Measurements from ENCODE around the gene GZMA. TPM values are rescaled to one million over a fixed set of nuclear protein-coding genes. Genes with fewer than 3 reads are reported as not detected.
"Not testable (repeated sequence)": the region's sequence is repeated elsewhere in the genome, so short reads cannot be mapped to it uniquely, and the experiment has no call there.

Gene GZMA
- total RNA-seq, 1 donor from 2014 or later = not detected

DNA sequence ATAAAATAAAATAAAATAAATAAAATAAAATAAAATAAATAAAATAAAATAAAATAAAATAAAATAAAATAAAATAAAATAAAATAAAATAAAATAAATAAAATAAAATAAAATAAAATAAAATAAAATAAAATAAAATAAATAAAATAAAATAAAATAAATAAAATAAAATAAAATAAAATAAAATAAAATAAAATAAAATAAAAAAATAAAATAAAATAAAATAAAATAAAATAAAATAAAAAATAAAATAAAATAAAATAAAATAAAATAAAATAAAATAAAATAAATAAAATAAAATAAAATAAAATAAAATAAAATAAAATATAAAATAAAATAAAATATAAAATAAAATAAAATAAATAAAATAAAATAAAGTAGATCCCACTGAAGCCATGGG is 3.5 kb downstream of the GZMA start:
- DNase-seq (ENCODE audit: extremely low read depth, low read depth, low spot score) = not testable (repeated sequence)

DNA sequence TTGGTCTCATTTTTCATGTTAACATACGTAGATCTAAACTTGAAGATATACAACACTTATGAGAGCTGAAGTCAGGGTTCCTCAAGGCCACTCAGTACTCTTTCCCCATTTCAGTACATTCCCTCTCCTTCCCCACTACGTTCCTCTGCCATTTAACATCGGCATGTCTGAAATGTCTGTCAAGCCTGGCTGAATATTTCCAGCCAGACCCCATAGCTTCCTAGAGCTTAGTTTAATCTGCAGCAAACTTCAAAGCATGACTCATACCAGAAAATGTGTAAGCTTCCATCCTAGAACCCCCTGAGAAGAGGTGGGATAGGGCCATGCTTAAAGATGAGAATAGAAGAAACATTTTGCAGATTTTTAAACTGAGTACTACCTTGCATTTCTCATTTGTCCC is 6.2 kb downstream of the GZMA start:
- DNase-seq (ENCODE audit: extremely low read depth, low read depth, low spot score) = no peak

DNA sequence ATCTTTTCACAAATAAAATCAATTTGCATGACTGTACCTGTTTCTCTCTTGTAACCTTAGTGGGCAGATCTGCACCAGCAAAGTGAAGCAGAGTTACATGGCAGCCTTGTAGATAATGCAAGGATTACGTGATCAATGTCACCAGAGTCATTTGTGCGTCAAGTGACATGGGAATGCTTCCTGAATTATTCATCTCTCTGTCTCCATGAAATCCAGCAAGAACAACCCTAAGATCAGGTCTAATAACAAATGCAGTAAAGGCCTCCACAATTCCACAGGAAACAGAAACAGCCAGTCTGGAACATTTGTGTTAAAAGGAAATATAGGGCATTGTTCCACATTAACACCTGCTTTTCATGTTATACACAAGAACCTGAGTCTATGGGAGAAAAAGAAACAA is 7.8 kb downstream of the GZMA start:
- peak; percentile 5 for DNase-seq (ENCODE audit: extremely low read depth, low read depth, low spot score)

DNA sequence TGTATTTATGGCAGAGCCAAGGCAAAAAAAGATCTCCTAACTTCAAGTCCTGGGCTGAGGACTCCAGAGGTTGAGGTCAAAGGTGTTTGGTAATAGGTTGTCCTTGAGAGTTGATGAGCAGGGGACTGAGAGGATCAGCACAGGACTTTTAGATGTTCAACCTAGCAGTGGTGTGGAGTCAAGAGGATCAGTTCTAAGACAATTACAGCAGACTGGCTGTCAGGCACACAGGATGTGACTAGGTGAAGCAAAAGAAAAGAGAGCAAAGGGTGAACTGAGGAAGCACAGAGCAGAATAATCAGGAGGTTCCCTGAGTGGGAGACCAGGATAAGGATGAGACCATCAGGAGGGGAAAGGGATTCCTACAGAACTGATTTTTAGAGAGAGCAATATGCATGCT is 10.9 kb downstream of the GZMA start:
- no peak for DNase-seq (ENCODE audit: extremely low read depth, low read depth, low spot score)

DNA sequence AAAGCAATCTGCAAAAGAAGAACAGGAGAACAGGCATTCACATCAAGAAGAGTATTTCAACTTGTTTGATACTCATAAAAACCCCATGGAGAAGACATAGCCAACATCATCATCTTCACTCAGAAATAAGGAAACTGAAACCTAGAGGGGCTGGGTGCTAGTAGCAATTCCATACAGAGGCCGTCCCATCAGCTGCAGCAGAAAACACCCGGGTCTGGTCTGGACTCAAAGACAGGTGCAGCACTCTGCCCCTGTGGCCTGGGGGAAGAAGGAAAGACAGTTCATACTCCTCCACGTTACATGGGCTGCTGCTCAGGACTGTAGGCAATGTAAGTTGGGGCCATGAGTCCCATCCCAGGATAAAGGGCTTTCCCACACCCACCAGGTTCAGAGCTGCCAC is 11.6 kb downstream of the GZMA start:
- no peak for DNase-seq (ENCODE audit: extremely low read depth, low read depth, low spot score)

DNA sequence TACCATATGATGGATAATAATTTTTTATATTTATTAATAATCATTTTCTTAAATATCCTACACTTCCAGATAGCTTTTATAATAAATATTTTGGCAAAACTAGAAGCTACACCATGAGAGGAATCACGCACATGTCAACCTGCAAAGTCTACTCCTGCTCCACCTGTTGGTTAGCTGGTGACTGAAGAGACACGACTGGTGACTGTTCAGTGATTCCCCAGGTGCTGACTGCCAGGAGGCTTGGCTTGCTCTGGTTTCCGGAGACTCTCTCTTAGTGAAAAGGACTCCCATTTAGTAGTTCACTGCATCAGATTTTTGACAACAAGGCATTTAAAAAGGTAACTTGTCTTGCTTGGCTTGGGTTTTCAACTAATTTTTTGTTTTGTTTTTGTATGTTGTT is 20.9 kb downstream of the GZMA start:
- DNase-seq (ENCODE audit: extremely low read depth, low read depth, low spot score) = no peak

DNA sequence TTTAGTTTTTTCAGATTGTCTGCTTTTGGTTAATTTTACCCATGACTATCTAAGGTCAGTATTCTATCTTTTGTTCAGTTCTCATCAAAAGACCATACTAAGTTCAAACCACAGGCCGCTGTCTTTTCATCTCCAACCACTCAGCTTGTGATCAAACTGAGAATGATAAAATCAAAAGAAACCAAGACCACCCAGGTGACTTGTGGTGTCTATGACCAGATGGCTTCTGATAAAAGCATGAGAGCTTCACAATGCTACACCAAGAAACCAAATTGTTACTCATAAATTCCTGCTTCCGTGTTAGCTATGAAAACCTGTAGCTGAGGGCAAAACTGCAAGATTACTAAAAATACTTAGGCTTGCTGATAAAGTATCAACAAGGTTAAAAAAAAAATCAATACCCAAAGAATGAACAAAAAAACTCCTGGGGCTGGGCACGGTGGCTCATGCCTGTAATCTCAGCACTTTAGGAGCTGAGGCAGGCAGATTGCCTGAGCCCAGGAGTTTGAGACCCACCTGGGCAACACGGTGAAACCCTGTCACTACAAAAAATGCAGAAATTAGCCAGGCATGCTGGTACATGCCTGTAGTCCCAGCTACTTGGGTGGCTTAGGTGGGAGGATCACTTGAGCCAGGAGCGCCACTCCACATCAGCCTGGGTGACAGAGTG is 31.7 kb downstream of the GZMA start:
- no peak for DNase-seq (ENCODE audit: extremely low read depth, low read depth, low spot score)

DNA sequence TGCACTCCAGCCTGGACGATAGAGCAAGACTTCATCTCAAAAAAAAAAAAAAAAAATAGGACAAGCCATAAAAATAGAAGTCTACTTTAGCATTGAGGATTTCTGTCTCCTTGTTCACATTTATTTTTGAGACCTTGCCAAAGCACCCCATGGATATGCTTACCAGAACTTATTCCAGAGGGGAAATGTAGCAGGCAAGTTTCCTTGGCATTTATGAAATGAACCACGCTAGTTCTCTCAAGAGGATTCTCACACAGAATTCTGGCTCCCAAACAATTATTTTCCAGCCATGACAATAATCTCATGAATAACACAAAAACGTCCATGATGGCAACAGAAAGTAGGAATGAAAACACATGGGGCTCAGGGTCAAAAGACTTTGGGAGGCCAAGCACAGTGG is 34.1 kb downstream of the GZMA start:
- DNase-seq (ENCODE audit: extremely low read depth, low read depth, low spot score) = no peak

DNA sequence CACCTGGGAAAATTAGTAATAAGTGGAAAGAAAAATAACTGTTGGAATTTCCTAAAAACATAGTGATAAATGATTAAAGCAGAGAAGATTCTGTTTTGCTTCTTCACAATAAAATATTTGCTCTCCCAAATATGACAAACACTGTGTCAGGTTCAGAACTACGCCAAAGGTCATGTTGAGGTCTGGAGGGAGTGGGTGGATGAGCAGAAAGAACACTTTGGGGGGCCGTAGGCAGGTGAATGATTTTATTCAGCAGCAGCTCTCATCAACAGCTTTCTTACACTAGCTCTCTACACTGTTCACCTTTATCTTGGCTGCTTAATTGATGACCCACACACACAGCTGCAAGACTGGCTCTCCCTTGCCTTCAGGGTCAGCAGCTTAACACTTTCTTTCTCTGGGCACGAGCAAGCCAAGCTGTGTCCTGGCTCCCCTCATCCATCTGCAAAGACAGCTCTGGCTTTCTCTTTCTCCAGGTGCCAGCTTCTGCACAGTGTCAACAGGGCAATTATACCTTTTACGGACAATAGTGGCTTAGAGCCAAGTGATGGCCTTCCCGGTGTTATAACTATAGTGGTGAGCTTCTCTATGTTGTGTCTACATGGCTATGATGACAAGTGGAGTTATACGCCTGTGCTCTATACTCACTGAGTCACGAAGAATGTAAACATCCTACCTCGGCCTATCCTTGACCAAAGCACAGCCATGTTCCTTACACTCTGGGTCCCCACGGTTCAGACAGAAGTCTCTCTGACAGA is 38.6 kb downstream of the GZMA start:
- no peak for DNase-seq (ENCODE audit: extremely low read depth, low read depth, low spot score)

DNA sequence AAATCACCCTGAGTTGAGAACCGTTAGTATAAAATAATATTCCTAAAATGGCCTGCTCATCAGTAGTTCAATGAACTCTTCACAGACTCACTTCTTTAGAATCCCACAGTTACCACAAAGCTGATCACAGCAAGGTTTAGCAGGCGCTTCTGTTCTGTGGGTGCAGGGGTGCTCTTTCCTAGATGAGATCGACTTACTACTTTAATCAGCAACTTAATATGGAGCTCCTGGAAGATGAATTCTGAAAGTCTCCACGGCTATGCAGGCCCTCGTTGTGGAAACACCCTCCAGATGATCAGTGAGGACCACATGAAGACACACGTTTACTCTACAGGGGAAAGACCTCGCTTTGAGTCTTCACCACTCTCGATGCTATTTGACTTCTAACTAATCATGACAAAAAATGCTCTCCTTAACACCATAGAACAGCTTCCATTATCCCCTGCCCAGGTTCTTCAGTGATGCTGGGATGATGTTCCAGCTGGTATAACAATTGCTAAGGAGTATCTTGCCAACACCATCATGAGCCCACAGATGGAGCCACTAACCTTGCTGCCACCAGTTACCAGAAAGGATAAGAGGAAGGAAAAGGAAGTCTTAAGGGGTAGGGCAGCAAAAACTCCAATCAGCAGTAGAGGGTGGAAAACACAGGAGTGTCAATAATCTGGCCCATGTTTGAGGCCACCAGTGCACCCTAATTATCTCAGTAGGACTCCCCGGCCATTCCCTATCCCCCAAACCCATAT is 39.7 kb downstream of the GZMA start:
- no peak for DNase-seq (ENCODE audit: extremely low read depth, low read depth, low spot score)

DNA sequence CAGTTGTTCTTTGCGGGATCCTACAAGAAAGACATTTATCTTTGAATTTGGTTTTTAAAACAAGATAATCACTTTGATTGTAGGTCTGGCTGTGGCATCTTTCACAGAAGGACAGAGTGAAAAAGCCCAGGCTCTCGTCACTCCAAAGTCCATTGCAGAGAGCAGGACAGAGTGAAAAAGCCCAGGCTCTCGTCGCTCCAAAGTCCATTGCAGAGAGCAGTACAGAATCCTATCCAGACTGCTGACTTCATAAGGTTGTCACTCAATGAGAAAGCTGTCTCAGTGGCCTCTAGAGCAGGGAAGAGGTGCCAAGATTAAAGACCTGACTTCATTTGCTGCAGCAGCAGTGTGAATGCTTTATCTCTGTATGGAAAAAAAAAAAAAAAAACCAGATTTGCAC is 41.2 kb downstream of the GZMA start:
- no peak for DNase-seq (ENCODE audit: extremely low read depth, low read depth, low spot score)

DNA sequence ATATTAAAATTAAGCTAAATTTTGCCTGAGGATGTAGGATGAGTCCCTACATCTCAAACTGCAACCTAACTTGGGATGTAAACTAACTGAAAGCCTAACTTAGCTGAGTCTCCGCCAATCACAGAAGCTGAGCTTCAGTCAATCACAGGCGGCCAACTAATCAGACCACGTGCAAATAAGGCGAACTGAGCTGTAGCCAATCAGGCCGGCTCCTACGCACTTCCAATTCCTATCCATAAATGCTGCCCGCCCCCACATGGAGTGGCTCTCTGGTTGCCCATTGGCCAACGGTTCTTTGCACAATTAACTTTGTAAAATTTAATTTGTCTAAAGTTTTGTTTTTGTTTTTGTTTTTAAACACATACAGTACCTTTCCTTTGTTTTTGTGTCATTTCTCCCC is 43.6 kb downstream of the GZMA start:
- DNase-seq (ENCODE audit: extremely low read depth, low read depth, low spot score) = no peak

DNA sequence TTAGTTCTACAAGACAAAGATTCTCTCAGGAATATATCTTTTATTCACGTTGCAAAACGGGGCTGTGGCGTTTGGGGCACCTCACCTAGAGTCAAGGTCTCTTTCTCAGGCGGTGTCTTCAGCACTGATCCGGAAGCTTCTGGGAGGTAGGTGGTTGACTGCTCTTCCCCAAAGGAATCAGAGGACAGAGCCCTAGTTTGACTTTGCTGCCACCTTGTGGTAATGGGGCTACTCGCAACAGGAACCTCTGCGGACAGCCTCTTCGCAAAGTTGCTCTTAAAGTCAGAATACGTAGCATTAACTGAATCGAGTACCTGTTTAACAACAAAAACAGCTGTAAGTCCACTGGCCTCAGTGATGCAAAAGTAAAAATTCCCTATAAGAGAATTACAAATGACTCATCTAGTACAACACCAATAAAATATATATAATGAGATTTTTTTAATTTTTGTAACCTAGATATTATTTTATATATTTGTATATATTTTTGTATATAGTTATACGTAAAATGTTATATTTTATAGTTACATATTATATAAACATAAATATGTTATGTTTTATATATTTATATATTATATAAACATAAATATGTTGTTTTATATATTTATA is 44.2 kb downstream of the GZMA start:
- DNase-seq (ENCODE audit: extremely low read depth, low read depth, low spot score) = peak; percentile 69

DNA sequence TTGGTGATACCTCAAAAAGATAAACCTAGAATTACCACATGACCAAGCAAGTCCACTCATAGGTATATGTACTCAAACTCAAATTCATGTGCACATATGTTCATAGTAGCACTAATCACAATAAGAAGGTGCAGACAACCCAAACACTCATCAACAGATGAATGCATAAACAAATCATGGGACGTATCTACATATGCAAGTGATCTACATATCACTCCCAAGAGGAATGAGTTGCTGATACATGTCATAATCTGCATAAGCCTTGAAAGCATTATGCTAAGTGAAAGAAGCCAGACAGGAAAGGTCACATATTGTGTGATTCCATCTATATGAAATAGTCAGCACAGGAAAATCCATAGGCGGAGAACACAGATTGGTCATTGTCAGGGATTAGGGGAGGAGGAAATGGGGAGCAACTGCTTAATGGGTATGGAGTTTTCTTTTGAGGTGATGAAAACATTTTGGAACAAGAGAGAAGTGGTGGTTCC is 46.9 kb downstream of the GZMA start:
- no peak for DNase-seq (ENCODE audit: extremely low read depth, low read depth, low spot score)

DNA sequence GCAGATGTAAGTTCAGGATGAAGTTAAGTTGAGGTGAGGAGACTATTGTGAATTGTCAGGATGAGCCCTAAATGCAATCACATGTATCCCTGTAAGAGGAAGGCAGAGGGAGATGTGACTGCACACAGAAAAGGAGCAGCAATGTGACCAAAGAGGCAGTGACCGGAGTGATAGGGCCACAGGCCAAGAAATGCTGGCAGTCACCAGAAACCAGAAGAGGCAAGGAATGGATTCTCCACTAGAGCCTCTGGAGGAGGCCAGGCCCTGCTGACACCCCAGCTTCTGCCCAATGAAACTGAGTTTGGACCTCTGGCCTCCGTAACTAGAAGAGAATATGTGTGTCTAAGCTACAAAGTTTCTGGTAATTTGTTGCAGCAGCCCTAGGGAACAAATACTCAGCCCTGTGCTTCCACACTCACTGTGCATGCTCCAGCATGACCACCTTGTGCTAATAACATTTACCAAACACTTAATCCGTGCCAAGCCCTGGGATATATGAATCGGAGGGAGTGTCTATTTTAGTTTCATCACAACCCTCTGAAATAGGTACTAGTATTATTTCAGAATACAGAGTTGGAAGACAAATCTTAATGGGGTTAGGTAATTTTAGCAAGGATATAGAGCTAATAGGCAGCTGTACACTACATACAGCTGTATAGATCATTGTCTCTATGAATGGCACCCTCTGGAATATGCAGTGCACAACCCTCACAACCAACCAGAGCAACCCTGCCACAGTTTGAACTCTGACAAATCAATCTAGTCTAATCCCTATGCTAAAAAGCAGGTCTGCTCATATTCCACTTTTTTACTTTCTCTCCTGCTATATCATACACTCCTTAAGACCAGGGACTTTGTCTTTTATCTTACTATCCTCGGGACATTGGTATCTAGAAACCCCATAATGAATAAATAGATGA is 49.7 kb downstream of the GZMA start:
- no peak for DNase-seq (ENCODE audit: extremely low read depth, low read depth, low spot score)

DNA sequence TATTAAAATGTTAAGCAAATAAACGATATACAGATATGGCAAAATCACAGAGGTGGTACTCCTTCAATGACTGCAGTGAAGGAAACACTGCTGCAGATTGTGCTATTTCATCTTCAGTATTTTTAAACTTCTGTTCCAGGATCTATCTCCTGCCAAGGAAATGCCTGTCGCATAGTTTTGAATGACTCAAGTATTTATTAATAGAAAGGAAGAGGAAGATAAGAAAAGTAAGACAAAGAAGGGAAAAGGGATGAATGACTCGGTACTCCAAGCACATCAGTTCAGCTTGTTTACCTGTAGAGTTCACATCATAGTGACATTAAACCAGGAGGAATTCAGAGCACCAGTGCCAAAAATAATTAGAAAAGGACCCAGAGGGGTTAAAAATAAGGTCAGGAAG is 52.4 kb downstream of the GZMA start:
- DNase-seq (ENCODE audit: extremely low read depth, low read depth, low spot score) = peak; percentile 77

Data from glomerular endothelial cell (primary cell).